HG03175 (cell line): ENCODE results near the gene CASQ1.

Experiments used
- ATAC-seq: cut with Tn5 transposase; IDR thresholded peaks from one replicate; pipeline ENCODE4 v1.9.1; 2021; ENCODE audit warnings: mild to moderate bottlenecking, moderate library complexity; ENCODE audit not compliant: unreplicated experiment

Gene CASQ1

DNA sequence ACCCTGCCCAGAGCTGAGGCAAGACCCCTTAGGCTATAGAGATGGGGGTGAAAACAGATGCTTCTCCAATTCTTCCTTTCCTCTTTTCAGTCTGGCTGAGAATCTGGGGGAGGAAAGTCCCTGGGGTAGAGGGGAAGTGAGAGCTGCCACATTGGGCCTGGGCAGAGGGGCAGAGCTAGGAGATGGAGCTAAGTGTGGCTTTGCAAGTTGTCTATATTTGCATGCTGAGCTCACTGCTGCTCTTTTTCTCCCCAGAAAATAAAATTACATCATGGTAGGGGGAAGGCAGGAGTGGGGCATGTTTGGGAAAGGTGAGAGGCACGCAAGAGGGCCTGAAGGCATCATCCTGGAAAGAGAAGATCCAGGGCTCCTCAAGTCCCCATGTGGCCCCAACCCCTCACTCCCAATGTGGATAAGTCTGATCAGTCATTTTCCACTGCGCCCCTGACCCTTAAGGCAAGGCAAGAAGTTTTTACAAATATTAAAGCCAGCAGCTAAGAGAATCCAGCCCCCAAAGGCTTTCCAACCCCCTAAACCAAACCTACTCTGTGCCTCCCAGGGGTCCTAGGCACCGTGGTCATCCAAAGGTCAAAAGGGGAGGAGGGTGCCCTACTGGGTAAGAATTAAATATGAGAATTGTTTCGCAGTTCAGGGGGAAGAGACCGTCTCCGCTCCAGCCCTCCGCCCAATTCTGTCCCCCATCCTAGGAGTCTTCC, 14.3 kb downstream of the CASQ1 start:
- ATAC-seq = peak; percentile 62

DNA sequence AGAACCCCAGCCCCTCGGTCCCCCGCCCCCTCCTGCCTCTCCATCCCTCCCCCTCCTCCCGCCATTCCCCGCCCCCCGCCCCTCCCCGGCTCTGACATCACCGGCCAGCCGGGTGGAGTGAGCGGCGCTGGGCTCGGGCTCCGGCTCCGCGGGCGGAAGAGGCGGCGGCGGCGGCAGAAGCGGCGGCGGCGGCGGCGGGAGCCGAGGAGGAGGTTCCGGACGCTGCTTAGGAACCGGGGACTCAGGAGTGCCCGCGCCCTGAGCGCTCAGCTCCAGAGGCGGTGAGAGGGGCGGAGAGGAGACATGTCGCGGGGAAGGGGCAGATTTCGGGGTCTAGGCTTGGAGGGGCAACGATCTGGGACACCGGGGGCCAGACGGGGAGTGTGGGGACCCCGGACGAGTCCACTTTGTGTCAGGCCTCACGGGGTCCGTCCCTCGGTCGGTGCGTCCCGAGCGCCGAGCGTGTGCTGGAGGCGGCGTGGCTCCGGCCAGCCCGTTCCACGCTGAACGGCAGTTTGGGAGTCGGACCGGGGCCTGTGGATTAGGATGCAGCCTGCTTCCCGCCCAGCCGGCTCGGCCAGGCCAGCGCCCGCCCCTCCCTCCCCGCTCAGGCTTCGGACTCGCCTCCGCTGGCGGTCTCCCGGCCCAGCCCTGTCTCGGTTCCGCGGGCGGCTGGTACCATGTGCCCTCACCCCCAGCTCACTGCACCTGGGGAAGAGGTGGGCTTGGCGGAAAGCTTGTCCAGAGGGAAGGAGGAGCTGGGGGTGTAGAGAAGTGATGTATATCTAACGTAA, 15.1 kb downstream of the CASQ1 start, which contains the start of gene PEA15:
Gene PEA15 (plus strand): TSS at position 143 of the 794 bp plus-strand sequence. CDS start 6,161 bp downstream, outside the sequence.
- peak; percentile 50 for ATAC-seq

DNA sequence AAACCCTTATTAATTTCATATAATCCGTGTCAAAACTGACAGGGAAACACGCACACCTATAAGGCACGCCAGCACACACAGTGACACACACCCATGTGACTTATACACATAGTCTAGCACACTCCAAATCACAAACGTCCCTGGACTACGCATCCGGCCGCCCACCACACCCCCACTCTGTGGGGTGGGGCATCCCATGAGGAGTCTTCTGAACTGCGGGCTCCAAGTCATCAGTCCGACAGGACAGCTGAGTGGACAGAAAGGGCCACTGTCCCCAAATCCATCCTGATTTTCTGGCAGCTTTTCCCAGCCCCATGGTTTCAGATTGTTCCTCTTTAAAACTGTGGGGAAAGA, 15.6 kb downstream of the CASQ1 start:
- ATAC-seq = peak; percentile 39

DNA sequence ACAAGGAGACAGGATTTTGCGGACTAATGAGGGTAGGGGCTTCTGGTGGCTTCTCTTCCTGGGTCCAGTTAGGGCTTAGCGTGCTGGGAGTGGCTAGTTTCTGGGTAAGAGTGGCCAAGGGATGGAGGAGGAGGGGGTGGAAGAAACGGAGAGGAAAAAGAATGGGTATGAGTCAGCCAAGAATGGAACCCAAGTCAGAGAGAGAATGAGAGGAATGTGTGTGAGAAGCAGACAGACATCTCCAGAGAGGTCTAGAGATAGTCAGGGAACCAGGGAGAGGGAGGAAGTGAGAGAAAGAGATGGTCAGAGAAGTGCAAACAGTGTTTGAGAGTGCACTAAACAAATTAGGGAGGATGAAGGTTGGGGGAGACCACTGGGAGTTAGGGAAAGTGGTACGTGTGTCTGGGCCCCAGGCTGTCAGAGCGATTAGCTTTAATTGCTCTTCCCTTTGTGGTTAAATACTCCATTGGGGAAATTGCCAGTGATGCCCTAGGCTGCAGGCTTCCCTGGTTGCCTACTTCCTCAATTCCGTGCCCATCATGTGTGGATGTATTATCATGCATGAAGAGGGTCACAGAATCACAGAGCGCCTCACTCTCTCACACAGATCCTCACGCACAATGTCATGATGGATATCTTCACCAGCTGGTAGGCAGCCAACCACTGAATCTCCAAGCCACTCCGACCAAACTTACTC, 16.2 kb downstream of the CASQ1 start:
- no peak for ATAC-seq

DNA sequence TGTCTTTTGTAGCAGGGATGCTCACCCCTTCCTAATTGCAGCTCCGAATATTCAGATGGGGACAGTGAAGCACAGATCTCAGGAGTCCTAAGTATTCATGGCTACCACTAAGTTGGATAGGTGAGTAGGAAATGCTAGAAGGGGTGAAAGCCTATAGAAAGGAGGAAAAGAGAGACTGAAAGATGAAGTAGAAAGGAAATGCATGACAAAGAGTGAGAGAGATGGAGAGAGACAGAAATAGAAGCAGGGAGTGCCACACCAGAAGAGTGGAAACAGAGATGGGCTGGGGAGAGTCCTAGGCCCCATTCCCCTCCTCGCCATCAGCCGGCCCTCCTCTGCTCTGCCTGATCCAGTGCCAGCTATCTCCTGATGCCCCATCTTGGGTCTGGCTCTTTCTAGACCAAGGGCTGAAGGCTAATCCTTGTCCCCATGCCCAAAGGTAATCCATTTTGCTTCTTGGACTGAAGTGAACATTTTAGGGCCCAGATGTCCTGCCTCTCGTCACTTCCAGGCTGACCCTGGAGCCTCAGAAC, 16.8 kb downstream of the CASQ1 start:
- ATAC-seq = no peak

DNA sequence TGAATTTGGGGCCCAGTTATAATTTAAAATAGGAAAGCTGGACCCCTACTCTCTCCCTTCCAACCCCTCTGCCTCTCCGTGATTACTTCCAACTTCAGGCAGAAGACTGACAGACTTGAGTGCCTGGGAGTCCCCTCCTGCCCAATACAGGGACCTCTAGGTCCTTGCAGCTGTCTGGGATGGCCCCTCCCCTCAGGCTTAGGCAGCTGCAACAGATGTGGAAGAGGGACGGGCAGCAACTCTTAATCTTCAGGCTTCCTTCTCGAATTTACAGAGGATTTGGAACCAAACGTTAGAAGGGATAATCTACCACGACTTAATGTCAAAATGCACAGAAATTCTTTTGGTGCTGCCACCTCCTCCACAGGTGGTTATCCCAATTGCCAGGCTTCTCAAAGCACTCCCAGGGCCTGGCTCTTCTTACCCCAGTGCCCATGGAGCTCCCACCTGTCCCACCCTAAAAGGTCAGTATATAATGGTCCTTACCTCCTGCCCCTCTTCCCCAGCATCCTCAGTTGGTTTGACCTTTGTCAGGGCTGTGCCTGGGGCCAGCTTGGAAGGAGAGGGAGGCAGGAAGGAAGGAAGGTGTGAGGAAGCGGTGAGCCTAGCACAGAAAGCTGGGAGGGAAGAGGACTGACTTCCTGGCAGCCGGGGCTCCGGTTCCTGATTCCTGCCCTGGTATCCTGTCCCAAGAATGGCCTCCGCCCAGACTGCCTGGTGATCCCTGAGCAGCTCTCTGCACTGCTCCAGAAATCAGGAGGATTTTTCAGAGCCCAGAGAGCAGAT, 17.6 kb downstream of the CASQ1 start:
- ATAC-seq = no peak

DNA sequence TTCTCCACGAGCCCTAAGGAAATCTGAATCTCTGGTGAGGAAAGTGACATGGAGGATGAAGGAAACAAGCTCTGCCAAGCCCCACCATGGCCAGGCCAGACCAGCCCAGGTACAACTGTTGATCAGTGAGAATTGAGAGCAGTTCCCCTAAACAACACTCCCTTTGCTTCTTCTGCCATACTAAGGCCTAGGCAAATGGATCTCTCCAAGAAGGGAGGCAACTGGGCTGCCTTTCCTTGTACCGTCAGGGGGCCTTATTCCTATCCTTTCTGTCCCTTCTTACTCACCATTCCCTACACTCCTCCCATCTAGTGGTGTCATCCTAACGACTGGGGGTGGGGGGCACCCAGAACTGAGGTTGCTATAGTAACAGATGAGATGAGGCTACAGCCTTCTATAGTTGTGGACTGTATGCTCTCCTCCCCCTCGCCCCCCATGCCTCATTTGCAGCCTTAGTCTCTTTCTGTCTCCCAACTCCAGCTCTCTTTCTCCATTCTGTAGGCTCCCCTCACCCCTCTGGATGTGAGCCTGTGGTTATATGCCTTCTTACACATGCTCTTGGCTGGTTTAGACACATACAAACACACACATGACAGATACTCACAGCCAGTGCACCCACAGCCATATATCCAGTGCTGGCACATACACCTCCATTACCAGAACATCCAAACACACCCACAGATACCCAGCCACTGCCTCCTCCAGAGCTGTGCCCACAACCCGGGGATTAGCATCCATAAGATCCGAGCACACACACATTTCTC, 18.4 kb downstream of the CASQ1 start:
- no peak for ATAC-seq

DNA sequence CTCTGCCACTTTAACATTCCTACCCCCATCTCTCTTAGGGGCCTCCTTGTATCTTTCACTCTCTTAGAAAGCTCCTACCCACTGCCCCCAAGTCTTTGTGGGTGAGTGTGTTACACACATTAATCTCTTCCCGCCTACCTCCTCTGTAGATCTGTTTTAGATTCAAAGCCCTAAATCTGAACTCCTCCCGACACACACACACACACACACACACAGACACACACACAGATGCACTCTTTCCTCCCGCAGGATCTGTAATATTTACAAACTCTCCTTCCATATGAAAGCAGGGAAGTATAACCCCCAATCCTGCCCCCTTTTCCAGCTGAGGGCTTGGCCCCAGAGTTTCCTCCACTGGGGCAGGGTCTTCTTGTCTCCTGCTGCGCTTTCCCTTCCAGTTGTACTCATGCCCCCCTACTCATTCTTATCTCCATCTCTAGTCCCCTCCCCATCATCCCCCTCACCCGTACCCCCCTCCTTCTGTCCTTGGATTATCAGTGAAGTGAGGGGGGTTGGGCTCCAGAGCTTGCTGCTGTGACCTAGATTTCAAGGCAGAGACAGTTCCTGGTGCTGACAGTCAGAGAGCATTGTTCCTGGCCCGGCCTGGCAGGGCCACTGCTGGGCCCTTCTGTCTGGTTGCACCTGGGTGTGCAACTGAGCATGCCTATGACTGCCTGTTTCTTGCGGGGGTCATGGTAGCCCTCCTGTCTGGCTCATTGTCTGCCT, 19.1 kb downstream of the CASQ1 start:
- no peak for ATAC-seq

DNA sequence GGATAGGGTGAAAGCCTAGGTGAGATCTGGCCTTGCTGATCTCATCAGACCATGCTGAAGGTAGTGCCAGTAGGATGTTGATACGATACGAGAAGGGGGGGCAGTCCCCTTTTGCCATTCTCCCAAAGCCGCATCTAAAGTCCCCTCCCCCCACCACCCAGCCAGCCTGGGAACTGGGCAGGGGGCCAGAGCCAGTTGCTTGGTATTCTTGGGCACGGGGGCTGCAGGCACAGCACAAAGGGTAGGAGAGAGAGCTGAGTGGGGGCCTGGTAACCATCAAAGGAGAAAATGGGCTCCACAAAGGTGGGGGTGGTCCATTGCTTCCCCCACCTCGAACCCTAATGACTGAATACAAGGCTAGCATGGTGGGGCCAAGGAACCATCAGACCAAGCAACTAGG, 20.2 kb downstream of the CASQ1 start:
- ATAC-seq = no peak

DNA sequence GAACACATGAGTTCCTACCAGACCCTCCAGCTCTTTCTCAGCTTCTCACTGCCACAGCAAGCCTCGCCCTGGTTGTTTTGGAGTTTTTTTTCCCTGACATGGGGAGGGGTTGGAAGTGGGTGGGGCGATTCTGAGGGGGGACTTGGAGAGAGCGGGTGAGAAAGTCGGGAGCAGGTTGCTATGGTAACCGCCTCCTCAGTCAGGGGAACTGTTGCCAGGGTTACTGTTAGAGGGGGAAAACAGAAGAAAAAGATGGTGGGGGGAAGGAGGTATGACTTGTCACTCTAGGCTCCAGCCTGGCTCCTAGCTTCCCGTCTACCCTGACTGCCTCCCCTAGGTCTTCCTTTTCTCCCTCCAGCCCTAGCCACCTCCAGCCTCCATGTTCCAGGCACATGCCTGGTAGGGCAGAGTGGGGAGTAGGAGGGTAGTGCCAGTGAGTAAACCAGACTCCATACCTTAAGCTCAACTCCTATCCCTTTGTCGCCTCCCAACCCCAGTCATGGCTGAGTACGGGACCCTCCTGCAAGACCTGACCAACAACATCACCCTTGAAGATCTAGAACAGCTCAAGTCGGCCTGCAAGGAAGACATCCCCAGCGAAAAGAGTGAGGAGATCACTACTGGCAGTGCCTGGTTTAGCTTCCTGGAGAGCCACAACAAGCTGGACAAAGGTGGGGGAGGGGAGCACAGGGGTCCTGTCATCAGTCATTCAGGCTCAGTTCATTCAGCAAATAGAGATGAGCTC, 20.8 kb downstream of the CASQ1 start:
- no peak for ATAC-seq

DNA sequence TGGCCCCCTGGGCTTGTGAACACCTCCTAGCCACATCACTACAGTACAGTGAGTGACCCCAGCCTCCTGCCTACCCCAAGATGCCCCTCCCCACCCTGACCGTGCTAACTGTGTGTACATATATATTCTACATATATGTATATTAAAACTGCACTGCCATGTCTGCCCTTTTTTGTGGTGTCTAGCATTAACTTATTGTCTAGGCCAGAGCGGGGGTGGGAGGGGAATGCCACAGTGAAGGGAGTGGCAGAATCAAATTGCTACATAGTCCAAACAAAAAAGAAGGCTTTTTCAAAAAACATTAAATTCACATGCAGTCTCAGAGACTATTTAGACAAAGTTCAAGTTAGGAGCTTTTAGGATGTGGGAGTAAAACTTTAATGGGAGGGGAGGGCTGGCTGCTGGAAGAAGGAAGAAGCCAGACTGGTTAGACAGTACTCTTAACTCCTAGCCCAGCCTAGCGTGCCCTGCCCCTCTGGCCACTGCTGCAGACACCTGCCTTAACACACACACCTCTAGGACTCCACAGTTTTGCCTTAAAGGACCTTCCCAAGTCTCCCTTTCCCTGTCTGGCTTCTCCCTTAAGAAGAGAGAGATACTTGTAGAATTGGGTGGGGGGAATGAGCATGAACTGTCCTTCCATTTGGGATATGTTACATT, 24.2 kb downstream of the CASQ1 start:
- ATAC-seq = no peak

DNA sequence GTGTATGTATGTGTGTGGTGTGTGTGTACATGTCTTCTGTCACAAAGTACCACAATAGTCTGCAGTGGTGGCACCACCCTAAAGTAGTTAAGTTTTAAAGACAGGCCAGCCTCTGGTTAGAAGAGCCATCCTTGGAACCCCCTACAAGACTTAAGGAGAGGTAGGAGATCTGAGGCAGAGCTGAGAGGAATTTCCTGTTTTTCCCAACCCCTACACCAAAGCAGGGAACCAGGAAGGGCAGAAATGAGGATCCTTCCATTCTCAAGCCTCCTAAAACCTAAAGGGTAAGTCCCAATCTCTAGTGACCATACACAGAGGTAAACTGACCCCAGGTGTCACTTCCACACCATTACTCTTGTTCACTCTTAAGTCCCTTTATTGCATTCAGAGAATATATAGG, 25.9 kb downstream of the CASQ1 start:
- ATAC-seq = no peak

DNA sequence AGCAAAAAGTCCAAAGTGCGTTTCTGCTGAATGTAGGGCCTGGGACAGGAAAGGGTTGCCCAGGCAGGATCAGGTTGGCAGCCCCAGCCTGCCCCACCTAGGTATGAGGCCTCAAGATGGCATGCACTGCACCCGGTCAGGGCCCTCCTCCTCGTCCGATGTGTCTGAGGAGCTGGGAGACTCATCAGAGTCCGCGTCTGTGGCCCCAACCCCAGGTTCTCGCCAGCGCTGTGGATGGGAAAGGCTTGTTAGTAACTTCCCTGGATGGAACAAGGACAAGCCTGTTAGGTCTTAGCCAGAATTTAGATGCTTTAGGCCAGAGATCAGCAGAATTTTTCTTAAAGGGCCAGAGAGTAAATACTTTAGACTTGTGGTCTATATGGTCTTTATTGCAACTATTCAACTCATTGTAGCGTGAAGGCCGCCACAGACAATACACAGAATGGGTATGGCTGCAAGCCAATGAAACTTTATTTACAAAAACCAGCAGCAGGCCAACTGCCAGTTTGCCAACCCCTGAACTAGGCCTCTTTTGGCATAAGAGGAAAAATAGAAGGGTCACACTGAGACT, 27.2 kb downstream of the CASQ1 start:
- no peak for ATAC-seq

DNA sequence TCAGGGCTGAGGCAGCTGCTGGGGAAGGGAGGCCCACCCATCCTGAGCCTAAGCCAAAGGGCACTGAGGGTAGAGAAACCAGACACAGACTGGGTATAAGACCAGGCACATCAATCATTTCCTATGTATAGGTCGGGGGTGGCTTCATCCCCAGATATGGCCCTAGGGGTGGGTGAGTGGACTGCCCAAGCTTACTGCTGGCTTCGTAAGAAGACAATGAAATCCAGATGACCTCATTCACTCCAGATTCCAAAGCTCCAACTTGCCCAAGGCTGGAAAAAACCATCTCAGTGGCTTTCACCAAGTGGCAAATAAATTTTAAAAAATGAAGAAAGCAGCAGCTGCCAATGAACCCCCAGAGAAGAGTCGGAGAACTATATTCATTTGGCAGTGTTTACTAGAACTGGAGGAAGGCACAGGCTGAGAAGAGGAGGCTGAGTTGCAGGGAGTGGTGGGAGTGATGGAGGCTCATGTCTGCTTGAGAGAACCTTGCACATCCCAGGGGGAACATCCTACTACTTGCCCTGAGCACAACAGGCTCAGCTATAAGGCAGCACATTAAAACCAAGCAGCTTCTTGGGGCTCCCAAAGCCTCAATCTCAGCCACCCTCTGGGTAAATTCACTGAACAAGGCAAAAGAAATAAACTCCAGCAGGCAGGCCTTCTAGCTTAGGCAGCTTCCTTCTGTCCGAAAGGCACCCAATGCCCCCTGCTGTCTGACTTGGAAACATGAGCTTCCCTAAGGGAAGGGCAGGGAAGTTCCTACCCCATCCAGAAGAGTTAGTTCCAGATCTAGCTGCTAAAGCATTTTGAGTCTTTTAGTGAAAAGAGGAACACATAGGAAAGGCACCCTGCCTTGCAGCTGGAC, 28.9 kb downstream of the CASQ1 start:
- ATAC-seq = no peak

DNA sequence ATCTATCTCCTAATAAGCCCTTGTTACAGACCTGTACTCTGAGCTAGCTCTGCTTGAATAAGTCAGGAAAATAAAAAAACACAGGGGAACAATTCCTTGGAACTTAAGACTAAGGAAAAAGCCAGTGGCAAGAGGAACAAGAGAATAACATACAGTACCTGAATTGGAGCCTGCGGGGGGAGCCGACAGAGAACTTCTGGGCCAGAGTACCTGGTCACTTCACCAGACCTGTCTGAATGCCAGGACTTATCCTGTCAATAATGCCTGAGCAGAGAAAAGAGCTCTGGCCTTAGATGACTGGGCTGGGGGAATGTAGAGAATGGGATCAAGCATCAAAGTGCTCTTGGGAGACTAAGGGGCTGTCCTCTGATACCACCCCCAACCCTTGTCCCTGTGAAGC, 29.9 kb downstream of the CASQ1 start:
- ATAC-seq = no peak

DNA sequence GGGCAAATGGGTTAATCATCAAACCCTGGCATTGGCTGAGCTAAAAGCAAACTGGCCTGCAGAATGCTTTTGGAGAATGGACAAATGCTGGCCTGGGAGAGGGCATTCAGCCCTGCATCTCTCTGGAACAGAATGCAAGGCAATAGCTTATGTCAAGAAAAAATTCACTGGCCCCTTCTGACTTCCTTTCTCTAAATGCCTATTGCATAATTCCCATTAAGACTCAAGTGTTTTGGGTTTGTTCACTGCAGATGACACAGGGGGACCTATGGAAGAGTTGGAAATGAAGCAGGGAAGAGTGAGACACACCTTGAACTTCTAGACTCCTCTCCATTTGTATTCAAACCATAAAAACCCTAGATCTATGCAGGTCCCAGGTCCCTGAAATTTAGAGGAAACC, 30.7 kb downstream of the CASQ1 start:
- no peak for ATAC-seq

DNA sequence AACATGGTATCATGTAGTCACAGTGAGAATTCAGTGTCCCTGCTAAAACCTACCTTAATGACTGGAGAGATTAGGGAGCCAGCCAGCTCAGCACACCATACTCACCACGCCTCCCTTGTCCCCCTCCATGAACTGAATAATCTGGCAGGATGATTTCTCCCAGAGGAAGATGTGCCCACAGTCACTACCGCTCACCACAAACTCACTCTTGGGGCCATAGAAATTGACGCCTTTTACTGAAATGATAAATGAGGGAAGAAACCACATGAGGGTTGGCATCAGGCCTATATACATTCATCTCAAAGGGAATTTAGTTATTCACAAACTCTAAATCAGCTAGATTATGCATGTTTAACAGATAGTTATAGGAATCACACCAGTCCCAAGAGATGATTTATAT, 32.2 kb downstream of the CASQ1 start:
- no peak for ATAC-seq
